DMS53 treated with DMSO at 0.1 percent for 48 hours (cell line): ENCODE data around the gene ATP23.
A peak's percentile ranks its signal among the peaks of the same experiment; 100 is the strongest.

Experiments used
- DNase-seq: peaks from one replicate; lab custom pipeline; 2025; ENCODE audit not compliant: unreplicated experiment; lab: John Stamatoyannopoulos, UW

ATP23 gene

DNA sequence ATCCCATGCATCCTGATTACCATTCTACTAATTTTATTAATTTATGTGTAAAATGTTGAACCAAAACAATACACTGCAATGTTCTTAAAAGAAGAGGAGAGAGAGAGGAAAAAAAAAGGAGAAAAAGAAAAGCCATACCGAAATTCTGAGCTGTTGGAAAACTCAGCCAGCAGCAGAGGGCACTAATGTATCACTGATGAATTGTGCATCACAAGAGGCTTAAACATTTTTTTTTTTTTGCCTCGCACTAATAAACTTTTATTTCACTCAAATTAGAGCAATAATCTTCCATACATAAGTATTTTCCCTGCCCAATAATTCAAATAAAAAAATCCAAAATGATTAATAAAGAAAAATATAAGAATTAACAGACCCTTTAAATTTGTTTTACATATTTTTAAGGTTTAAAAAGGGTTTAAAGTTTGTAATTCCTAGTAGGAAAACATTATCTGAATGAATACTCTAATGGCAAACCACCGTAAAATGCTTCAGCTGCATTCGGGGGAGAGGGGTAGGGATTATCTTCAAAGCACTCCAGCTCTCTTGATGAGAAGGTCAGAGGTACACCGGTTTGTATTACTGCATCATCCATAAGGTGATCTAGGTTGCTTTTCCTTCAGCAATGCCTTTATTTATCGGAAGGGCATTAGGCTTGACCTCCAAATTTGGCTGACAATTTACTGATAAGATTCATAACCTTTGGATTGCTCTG is 41.9 kb downstream of the ATP23 start:
- peak; percentile 51 for DNase-seq

- DNase-seq = no peak
Observed at GRCh38 chr12:57983858-57984505, 42.6 kb downstream of the ATP23 start.

DNA sequence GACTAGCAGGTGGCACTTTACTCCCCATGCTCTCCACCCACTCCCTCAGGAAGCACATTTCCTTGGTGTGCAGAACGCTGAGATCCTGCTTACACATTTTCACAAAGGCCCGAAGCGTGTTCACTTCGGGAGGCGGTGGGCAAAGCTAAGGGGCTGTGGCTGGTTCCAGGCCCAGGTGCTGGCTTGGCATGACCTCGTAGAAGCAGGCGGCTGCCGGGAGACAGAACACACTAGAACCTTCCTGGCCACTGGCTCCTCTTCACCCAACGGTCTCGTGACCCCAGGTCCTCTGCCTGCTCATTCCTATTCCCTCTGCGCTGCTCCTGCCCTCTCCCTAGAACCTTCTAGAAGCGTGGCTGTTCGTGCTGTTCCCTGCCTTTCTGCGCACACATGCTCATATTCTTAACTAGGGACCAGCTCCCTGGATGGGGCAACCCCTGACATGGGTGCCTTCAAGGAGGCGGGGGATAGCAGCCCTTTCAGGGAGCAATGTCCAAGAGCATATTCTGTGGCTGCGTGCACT is 43.3 kb downstream of the ATP23 start:
- no peak for DNase-seq

DNA sequence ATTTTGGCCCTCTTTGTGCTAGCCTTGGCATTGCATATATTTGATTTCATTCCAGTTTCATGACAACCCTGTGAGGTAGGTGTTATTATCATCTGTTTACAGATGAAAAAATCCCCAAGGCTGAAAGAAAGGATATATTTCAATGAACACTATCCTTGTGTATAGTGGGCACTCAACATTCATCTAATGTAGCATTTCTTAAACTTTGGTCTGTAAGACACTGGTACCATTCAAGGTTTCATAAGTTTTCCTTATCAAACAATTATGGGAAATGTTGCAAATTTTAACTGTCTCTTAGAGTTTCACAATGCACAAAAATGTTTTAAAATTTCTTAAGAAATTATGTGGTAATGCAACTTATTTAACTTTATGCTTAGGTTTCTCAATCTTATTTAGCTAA is 44.3 kb downstream of the ATP23 start:
- no peak for DNase-seq

GRCh38 chr12:57989838-57990237 is 48.5 kb downstream of the ATP23 start:
- no peak for DNase-seq

GRCh38 chr12:57990241-57990883 is 49.0 kb downstream of the ATP23 start:
- no peak for DNase-seq

DNA sequence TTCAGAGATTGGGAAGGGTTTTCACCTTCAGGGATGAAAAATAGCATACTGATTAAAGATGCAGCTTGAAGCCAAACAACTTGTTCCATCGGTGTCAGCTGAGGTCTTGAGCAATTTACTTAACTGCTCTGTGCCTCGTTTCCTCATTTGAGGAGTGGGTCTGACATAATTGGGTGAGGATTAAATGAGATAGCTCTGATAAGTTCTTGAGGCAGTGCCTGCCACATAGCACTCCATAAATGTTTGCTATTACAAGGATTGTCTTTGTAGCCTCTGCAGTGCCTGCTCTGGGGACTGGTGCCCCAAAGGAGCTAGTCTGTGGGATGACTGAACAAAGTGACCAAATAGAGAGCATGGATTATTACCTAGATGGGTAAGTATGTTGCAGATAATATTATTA is 50.6 kb downstream of the ATP23 start:
- DNase-seq = no peak

DNA sequence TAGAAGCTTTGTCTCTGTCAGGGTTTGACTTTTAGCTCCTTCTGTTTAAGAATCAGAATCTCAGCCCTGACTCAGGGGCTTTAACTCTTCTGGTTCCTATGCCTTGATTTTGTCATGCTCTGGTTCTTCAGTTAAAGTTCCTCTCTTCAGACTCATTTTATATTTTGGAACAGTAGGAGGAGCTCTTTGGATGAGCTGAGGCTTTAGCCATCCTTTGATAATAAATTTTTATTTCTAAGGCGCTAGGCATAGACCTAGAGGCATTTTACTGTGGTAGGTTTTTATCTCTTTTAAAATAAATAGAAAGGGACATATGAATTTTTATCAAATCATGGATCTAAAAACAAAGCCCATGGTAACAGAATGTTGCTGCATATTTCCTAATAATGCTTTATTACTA is 51.7 kb downstream of the ATP23 start:
- no peak for DNase-seq

DNA sequence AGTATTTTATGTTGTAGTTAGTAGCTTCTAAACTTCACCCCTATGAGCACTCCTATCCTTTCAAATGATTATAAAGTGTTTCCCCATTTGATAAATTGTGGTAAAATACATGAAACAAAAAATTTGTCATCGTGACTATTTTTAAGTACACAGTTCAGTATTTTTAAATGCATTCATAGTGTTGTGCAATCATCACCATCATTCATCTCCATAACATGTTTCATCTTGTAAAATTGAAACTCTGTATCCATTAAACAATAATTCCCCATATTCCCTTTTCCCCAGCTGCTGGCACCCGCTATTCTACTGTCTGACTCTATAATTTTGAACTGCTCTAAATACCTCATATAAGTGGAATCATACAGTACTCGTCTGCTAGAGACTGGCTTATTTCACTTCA is 52.5 kb downstream of the ATP23 start:
- no peak for DNase-seq

DNA sequence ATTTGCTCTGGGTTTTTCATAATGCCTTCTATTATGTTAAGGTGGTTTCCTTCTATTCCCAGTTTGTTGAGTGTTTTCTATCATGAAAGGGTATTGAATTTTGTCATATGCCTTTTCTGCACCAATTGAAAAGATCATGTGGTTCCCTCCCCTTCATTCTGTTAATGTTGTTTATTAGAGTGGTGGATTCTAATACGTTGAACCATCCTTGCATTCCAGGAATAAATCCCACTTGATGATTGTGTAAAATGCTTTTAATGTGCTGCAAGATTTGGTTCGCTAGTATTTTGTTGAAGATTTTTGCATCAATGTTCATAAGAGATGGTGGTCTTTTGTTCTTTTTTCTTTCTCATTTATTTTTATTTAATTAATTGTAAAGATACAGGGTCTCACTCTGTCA is 55.2 kb downstream of the ATP23 start:
- no peak for DNase-seq

- no peak for DNase-seq
Observed at GRCh38 chr12:57998251-57998650, 56.9 kb downstream of the ATP23 start.

GRCh38 chr12:58000499-58000898 is 59.1 kb downstream of the ATP23 start:
- no peak for DNase-seq

DNA sequence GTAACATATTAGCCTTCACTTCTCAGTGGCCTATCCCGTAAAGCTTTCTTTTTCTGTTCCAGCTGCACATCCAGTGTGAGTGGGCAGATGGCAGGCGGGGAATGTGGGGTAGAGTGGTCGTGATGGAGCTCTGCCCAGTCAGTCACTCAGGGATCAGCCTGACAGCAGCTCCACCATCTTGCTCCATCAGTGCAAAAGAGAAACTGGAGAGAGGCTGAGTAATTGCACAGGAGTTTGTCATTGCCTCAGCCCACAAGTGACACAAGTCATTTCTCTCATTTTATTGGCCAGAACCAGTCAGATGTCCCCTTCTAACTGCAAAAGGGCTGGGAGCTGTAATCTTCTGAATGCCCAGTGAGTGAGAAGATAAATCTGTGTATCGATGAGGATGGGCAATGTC is 66.5 kb downstream of the ATP23 start:
- DNase-seq = no peak

DNA sequence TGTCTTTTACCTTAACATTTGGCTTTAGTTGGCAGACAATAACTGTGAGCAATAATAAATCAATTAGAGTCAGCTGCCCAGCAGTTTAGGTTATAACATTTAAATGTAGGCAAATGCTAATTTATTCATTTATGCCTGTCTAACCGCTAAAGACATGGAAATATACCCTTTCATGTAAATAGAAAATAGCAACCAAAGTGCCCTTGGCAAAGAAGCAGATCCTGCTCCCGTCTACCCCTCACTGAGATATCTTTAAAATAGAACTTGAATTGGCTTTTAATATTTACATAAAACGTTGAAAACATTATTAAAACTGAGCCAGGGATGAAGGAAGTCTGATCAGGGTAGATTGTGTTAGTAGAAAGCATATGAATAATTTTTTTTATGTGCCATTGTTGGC is 67.3 kb downstream of the ATP23 start:
- DNase-seq = no peak
